Cardiac muscle cell (in vitro differentiated cells and primary cell): ENCODE measurements around the gene HIF1A. TPM values are rescaled to one million over a fixed set of nuclear protein-coding genes. Genes with fewer than 3 reads are reported as not detected.
"Not testable (repeated sequence)": the region's sequence is repeated elsewhere in the genome, so short reads cannot be mapped to it uniquely, and the experiment has no call there.

ENCODE experiments used
- DNase-seq, 2 donors: peaks; one replicate each; pipeline versions ENCODE4 v3.0.0 to v3.0.0-alpha.2; 2010 to 2017; ENCODE audit warnings: low read depth in 1 of 2, low spot score in 1 of 2
- H3K27ac ChIP-seq: fragments of 200-600 bp; sonication (generic); 2 replicates; pipeline ENCODE4 v1.5.1; 2016
- H3K27me3 ChIP-seq: fragments of 200-600 bp; sonication (generic); 2 replicates; pipeline ENCODE4 v1.6.0; 2016; ENCODE audit warnings: control low read depth
- H3K36me3 ChIP-seq: fragments of 200-600 bp; sonication (generic); 2 replicates; pipeline ENCODE4 v1.5.1; 2016; ENCODE audit warnings: control low read depth
- H3K4me1 ChIP-seq: fragments of 200-600 bp; sonication (generic); 2 replicates; pipeline ENCODE4 v1.8.1; 2017; ENCODE audit warnings: low read depth, mild to moderate bottlenecking, mixed run types
- H3K4me3 ChIP-seq: fragments of 200-600 bp; sonication (generic); 2 replicates; pipeline ENCODE4 v1.5.1; 2016; ENCODE audit warnings: mild to moderate bottlenecking
- H3K9me3 ChIP-seq: fragments of 200-600 bp; sonication (generic); 2 replicates; pipeline ENCODE4 v1.5.1; 2017; ENCODE audit warnings: low read depth, mild to moderate bottlenecking, control low read depth
- polyA plus RNA-seq: library from polyadenylated mRNA; unstranded; fragments of >200 nt; fragmentation: Nextera tagmentation; extraction: Ambion mirVana; gene quantifications from 2 replicates; pipeline ENCODE4 v1.2.1, GENCODE V29; 2016
- total RNA-seq: library from RNA; depleted of rRNA; stranded (reverse); fragments of >200 nt; gene quantifications from 2 replicates; pipeline ENCODE4 v1.2.3, GENCODE V29; 2016
- TF ChIP-seq, protein P1 (sequence below): IDR thresholded peaks from 2 replicates; pipeline ENCODE4 v1.5.1; 2012; ENCODE audit warnings: low read depth, mild to moderate bottlenecking, low read length

The HIF1A gene
- total and polyA plus RNA-seq, 2 experiments from 2014 or later = 108 to 119 TPM

DNA sequence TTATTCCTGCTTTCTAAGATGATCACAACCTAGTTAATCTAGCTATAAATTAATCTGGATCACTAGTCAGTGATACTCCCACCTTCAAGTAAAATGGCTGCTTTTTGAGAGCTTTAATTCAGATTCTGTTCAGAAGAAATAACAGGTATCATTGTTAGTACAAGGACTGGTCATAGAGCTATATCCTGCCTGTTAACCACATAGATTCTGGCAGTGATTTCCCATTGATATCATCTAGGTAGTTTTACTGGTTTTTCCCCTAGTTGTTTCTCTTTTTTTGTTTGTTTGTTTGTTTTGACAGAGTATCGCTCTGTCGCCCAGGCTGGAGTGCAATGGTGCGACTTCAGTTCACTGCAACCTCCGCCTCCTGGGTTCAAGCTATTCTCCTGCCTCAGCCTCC, 39.0 kb upstream of the HIF1A start:
- TF ChIP-seq, protein P1, sequence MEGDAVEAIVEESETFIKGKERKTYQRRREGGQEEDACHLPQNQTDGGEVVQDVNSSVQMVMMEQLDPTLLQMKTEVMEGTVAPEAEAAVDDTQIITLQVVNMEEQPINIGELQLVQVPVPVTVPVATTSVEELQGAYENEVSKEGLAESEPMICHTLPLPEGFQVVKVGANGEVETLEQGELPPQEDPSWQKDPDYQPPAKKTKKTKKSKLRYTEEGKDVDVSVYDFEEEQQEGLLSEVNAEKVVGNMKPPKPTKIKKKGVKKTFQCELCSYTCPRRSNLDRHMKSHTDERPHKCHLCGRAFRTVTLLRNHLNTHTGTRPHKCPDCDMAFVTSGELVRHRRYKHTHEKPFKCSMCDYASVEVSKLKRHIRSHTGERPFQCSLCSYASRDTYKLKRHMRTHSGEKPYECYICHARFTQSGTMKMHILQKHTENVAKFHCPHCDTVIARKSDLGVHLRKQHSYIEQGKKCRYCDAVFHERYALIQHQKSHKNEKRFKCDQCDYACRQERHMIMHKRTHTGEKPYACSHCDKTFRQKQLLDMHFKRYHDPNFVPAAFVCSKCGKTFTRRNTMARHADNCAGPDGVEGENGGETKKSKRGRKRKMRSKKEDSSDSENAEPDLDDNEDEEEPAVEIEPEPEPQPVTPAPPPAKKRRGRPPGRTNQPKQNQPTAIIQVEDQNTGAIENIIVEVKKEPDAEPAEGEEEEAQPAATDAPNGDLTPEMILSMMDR = no peak
- no peak overlapping the region for H3K27ac ChIP-seq
- no peaks in the 10 kb centered on the region for H3K9me3 ChIP-seq
- no peaks in the 10 kb centered on the region for H3K4me1 ChIP-seq
- no peak for DNase-seq
- no peaks in the 10 kb centered on the region for H3K27me3 ChIP-seq
- no peak overlapping the region for H3K4me3 ChIP-seq
- H3K36me3 ChIP-seq = no peaks in the 10 kb centered on the region

GRCh38 chr14:61658111-61658510, 37.2 kb upstream of the HIF1A start:
- not testable (repeated sequence) for H3K36me3 ChIP-seq, DNase-seq, H3K4me1 ChIP-seq

DNA sequence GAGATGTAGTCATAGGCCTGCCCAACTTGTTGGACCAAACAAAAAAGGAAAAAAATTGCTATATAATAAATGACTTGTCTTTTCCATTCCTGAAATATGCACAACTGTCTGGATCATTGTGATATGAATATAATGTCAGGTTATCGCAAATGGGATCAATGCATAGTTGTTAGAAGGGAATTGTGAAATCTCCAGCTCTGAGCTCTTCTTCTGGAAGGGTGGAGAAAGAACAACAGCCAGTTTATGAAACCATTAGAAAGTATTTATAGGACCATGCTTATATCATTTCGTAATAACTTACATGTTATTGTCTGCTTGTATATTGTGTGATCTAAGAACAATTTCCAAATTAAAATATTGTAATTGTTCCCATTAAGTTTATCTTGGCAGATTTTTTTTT, 35.7 kb upstream of the HIF1A start:
- Histone ChIP-seq H3K36me3 (no peaks in the 10 kb centered on the region), H3K27ac (no peak overlapping the region), H3K9me3 (no peaks in the 10 kb centered on the region), H3K4me3 (no peak overlapping the region), H3K4me1 (peaks cover 5% of the 10 kb centered on the region), H3K27me3 (no peaks in the 10 kb centered on the region)
- DNase-seq = peak in 1 of 2 donors; percentile 44
- TF ChIP-seq, protein P1 = no peak

More at GRCh38 chr14:61658111-61658510, 37.2 kb upstream of the HIF1A start:
- H3K27me3 ChIP-seq, H3K9me3 ChIP-seq, H3K27ac ChIP-seq, H3K4me3 ChIP-seq: not testable (repeated sequence)

GRCh38 chr14:61661471-61662400, 33.6 kb upstream of the HIF1A start:
- no peak overlapping the region for H3K4me3 ChIP-seq
- H3K36me3 ChIP-seq = no peaks in the 10 kb centered on the region
- no peak overlapping the region for H3K27ac ChIP-seq
- TF ChIP-seq, protein P1 = no peak
- peaks cover 5% of the 10 kb centered on the region for H3K4me1 ChIP-seq
- no peaks in the 10 kb centered on the region for H3K9me3 ChIP-seq
- DNase-seq = peak in 1 of 2 donors; percentile 91
- H3K27me3 ChIP-seq = no peaks in the 10 kb centered on the region

- no peaks in the 10 kb centered on the region for H3K9me3 ChIP-seq
- no peak overlapping the region for H3K4me3 ChIP-seq
- peak; percentile 28 to 80 for DNase-seq
- no peaks in the 10 kb centered on the region for H3K27me3 ChIP-seq
- TF ChIP-seq, protein P1 = no peak
- H3K36me3 ChIP-seq = no peaks in the 10 kb centered on the region
- H3K4me1 ChIP-seq = peaks cover 5% of the 10 kb centered on the region
- no peak overlapping the region for H3K27ac ChIP-seq
These were observed 32.6 kb upstream of the HIF1A start for GRCh38 chr14:61662437-61663311.
